WTC11 (cell line): ENCODE results near the gene SCGB1D4. TPM values are rescaled to one million over a fixed set of nuclear protein-coding genes. Genes with fewer than 3 reads are reported as not detected.
"Not testable (repeated sequence)": the region's sequence is repeated elsewhere in the genome, so short reads cannot be mapped to it uniquely, and the experiment has no call there.

ENCODE experiments used
- ATAC-seq: fragments of 200-7000 bp; cut with Tn5 transposase; 2 replicates; pipeline ENCODE4 v1.10.0; 2021; ENCODE audit warnings: mild to moderate bottlenecking, moderate library complexity
- CTCF ChIA-PET: fragments of 300-600 bp; sonication (Branson Sonifier 250); formaldehyde crosslinking; loops from one replicate; lab custom pipeline; 2021; ENCODE audit warnings: antibody characterized with exemption; lab: Charles Lee
- POLR2A ChIA-PET: fragments of 350-600 bp; sonication (Branson Sonifier 250); formaldehyde crosslinking; loops from one replicate; lab custom pipeline; 2021; ENCODE audit warnings: antibody characterized with exemption; lab: Charles Lee
- DNase-seq: peaks from one replicate; pipeline ENCODE4 v3.0.0; 2021; ENCODE audit warnings: low spot score
- H3K27ac Mint-ChIP-seq: 2 replicates; pipeline ENCODE4 v1.8.0; 2021; ENCODE audit warnings: mixed read lengths
- H3K27me3 Mint-ChIP-seq: 2 replicates; pipeline ENCODE4 v1.8.0; 2021; ENCODE audit warnings: low read depth, mild to moderate bottlenecking, moderate library complexity, mixed read lengths
- H3K36me3 Mint-ChIP-seq: 2 replicates; pipeline ENCODE4 v1.8.0; 2021; ENCODE audit warnings: mixed read lengths
- H3K4me1 Mint-ChIP-seq: 2 replicates; pipeline ENCODE4 v1.8.0; 2022; ENCODE audit warnings: mixed read lengths
- H3K4me3 Mint-ChIP-seq: 2 replicates; pipeline ENCODE4 v1.8.0; 2021; ENCODE audit warnings: mild to moderate bottlenecking, moderate library complexity, mixed read lengths
- H3K9me3 Mint-ChIP-seq: 2 replicates; pipeline ENCODE4 v1.8.0; 2021; ENCODE audit warnings: mixed read lengths
- E2F4 ChIP-seq: sonication (generic); formaldehyde crosslinking; IDR thresholded peaks from 2 replicates; pipeline ENCODE4 v1.8.1; 2022; ENCODE audit warnings: low read depth, mild to moderate bottlenecking, moderate library complexity, missing genetic modification reagents, borderline replicate concordance
- FOXJ3 ChIP-seq: sonication (generic); formaldehyde crosslinking; IDR thresholded peaks from 2 replicates; pipeline ENCODE4 v1.9.0; 2021; ENCODE audit warnings: missing genetic modification reagents, mild to moderate bottlenecking, borderline replicate concordance
- GRHL2 ChIP-seq: fragments of 250-450 bp; sonication (Bioruptor Pico); IDR thresholded peaks from 2 replicates; pipeline ENCODE4 v1.8.0; 2022; ENCODE audit warnings: mild to moderate bottlenecking, moderate library complexity; ENCODE audit not compliant: insufficient replicate concordance, severe bottlenecking
- GTF2I ChIP-seq: fragments of 250-450 bp; sonication (Bioruptor Pico); conservative IDR thresholded peaks from 2 replicates; pipeline ENCODE4 v1.4.0; 2021; ENCODE audit warnings: mild to moderate bottlenecking
- HMGA2 ChIP-seq: fragments of 250-450 bp; sonication (Bioruptor Pico); IDR thresholded peaks from 2 replicates; pipeline ENCODE4 v1.4.0; 2021; ENCODE audit warnings: mild to moderate bottlenecking, moderate library complexity
- IRF1 ChIP-seq: sonication (generic); formaldehyde crosslinking; IDR thresholded peaks from 2 replicates; pipeline ENCODE4 v1.8.0; 2023; ENCODE audit warnings: missing genetic modification reagents
- JAZF1 ChIP-seq: fragments of 250-450 bp; sonication (Bioruptor Pico); IDR thresholded peaks from 2 replicates; pipeline ENCODE4 v1.9.0; 2021; ENCODE audit warnings: moderate library complexity, mild to moderate bottlenecking, inconsistent platforms
- MAX ChIP-seq: sonication (generic); formaldehyde crosslinking; IDR thresholded peaks from 2 replicates; pipeline ENCODE4 v1.8.0; 2022; ENCODE audit warnings: mild to moderate bottlenecking, missing genetic modification reagents
- NFE2L1 ChIP-seq: sonication (generic); formaldehyde crosslinking; IDR thresholded peaks from 2 replicates; pipeline ENCODE4 v1.8.1; 2023; ENCODE audit warnings: missing genetic modification reagents
- PRRX2 ChIP-seq: fragments of 250-450 bp; sonication (Bioruptor Pico); IDR thresholded peaks from 2 replicates; pipeline ENCODE4 v1.8.0; 2021; ENCODE audit warnings: mild to moderate bottlenecking
- SOX15 ChIP-seq: fragments of 250-450 bp; sonication (Bioruptor Pico); IDR thresholded peaks from 2 replicates; pipeline ENCODE4 v1.9.0; 2021; ENCODE audit warnings: mild to moderate bottlenecking
- SP1 ChIP-seq: sonication (generic); formaldehyde crosslinking; conservative IDR thresholded peaks from 2 replicates; pipeline ENCODE4 v1.8.1; 2022; ENCODE audit warnings: missing genetic modification reagents
- TP53 ChIP-seq: sonication (generic); formaldehyde crosslinking; IDR thresholded peaks from 2 replicates; pipeline ENCODE4 v1.8.1; 2023; ENCODE audit warnings: mild to moderate bottlenecking, missing genetic modification reagents
- USF2 ChIP-seq: sonication (generic); formaldehyde crosslinking; IDR thresholded peaks from 2 replicates; pipeline ENCODE4 v1.8.1; 2023; ENCODE audit warnings: mild to moderate bottlenecking, missing genetic modification reagents, moderate library complexity
- ZBTB43 ChIP-seq: sonication (generic); formaldehyde crosslinking; IDR thresholded peaks from 2 replicates; pipeline ENCODE4 v1.8.1; 2023; ENCODE audit warnings: mild to moderate bottlenecking, missing genetic modification reagents
- ZNF425 ChIP-seq: fragments of 250-450 bp; sonication (Bioruptor Pico); conservative IDR thresholded peaks from 2 replicates; pipeline ENCODE4 v1.9.0; 2021; ENCODE audit warnings: mild to moderate bottlenecking
- ZNF512 ChIP-seq: sonication (generic); formaldehyde crosslinking; IDR thresholded peaks from 2 replicates; pipeline ENCODE4 v1.8.1; 2022; ENCODE audit warnings: missing genetic modification reagents, borderline replicate concordance
- ZNF532 ChIP-seq: fragments of 250-450 bp; sonication (Bioruptor Pico); IDR thresholded peaks from 2 replicates; pipeline ENCODE4 v1.9.0; 2021; ENCODE audit warnings: mild to moderate bottlenecking, borderline replicate concordance
- ZNF671 ChIP-seq: fragments of 250-450 bp; sonication (Bioruptor Pico); IDR thresholded peaks from 2 replicates; pipeline ENCODE4 v1.8.0; 2021; ENCODE audit warnings: mild to moderate bottlenecking
- total RNA-seq: library from RNA; stranded (reverse); gene quantifications from 3 replicates; pipeline ENCODE4 v1.2.3, GENCODE V29; 2021

SCGB1D4 gene
- total RNA-seq, 1 experiment from 2014 or later, result not detected

- not testable (repeated sequence) for ATAC-seq, H3K36me3 Mint-ChIP-seq, H3K9me3 Mint-ChIP-seq, DNase-seq
- Mint-ChIP-seq H3K27me3 (peaks cover 35% of the 10 kb centered on the region), H3K4me1 (peaks cover 26% of the 10 kb centered on the region), H3K27ac (peak overlapping the region; percentile 57; the same call in 1 of the 2 replicates), H3K4me3 (peak overlapping the region; percentile 92)
- TF ChIP-seq E2F4 (CRISPR knock-in tag), result 0 out of 2 replicates have a peak, but pooled peaks have one; percentile 49
- TF ChIP-seq ZBTB43 (CRISPR knock-in tag), result 0 out of 2 replicates have a peak, but pooled peaks have one; percentile 64
- POLR2A ChIA-PET, result interaction anchor here (1.4 kb wide), 1 partner anchor 255 kb away, joined by 4 read pairs; the partner anchor contains the start of gene TUT1
- CTCF ChIA-PET, result interaction anchor here (0.5 to 1.9 kb wide), 6 partner anchors 31 to 206 kb away, joined by 3 to 7 read pairs (median 6); no protein-coding TSS in a partner anchor
Measured at GRCh38 chr11:62336949-62337302, 38.1 kb upstream of the SCGB1D4 start.

GRCh38 chr11:62333768-62334167, 34.9 kb upstream of the SCGB1D4 start:
- DNase-seq (no peak), ATAC-seq (no peak)
- H3K4me1 Mint-ChIP-seq, result peaks cover 10% of the 10 kb centered on the region
- H3K27ac Mint-ChIP-seq, result no peak overlapping the region
- H3K27me3 Mint-ChIP-seq, result peaks cover 45% of the 10 kb centered on the region
- H3K4me3 Mint-ChIP-seq, result no peak overlapping the region
- H3K36me3 Mint-ChIP-seq, result no peaks in the 10 kb centered on the region
- ChIA-PET CTCF (interaction anchor here (0.6 to 1.0 kb wide), 2 partner anchors 252 to 1692 kb away, joined by 3 read pairs; no protein-coding TSS in a partner anchor), POLR2A (interaction anchor here (0.6 kb wide), 1 partner anchor 145 kb away, joined by 4 read pairs; no protein-coding TSS in a partner anchor)
- H3K9me3 Mint-ChIP-seq, result no peaks in the 10 kb centered on the region; the same call in 1 of the 2 replicates
- TF ChIP-seq HMGA2 (CRISPR knock-in tag) (no peak), TP53 (no peak), GTF2I (CRISPR knock-in tag) (no peak), GRHL2 (CRISPR knock-in tag) (no peak), ZNF532 (CRISPR knock-in tag) (no peak), ZNF671 (no peak), SOX15 (CRISPR knock-in tag) (no peak), JAZF1 (CRISPR knock-in tag) (no peak), NFE2L1 (CRISPR knock-in tag) (no peak), ZNF512 (CRISPR knock-in tag) (no peak), SP1 (CRISPR knock-in tag) (no peak), USF2 (no peak), IRF1 (no peak), E2F4 (CRISPR knock-in tag) (no peak), MAX (CRISPR knock-in tag) (no peak), ZNF425 (CRISPR knock-in tag) (no peak), PRRX2 (CRISPR knock-in tag) (no peak), FOXJ3 (CRISPR knock-in tag) (no peak)
